DMS79 treated with DMSO at 0.1 percent for 48 hours (cell line): Measurements from ENCODE around the gene GLB1L3.
"Not testable (repeated sequence)": the region's sequence is repeated elsewhere in the genome, so short reads cannot be mapped to it uniquely, and the experiment has no call there.

Experiments used
- DNase-seq: peaks from one replicate; lab custom pipeline; 2025; lab: John Stamatoyannopoulos, UW

The GLB1L3 gene

DNA sequence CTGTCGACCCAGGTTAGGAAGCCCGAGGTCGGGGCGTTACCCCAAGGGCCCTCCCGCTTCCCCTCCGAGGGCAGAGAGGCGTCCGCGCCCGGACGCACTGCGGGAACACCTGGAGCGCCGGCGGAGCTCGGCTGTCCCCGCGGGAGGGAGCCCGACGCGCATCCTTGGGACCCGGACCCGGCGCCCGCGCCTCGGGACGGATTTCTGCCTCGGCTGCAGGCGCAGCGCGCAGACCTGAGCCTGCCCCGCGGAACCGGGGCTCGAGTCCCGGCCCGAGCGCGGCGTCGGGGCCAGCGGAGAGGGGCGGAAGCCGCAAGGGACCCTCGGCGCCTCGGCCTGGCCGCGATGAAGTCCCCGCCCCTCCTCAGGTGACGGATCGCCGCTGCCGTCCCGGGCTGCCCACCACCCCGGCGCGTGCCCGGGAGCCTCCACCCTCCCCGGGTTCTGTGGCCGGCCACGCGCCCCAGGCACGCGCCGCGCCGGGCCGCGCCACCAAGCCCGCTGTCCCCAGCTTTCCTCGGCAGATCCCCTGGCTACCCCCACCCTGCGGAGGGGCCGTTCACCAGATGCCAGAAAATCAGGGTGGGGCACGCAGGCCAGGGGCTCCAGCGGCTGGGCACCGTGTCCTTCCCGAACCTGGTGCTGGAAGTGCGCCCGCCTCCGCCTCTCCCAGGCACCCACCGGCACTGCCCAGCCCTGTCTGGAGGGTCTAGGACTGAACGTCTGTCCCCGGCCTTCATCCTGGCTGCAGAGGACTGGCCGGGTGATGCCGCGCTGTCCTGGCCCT, 410 bp downstream of the GLB1L3 start:
- peak; percentile 48 for DNase-seq

DNA sequence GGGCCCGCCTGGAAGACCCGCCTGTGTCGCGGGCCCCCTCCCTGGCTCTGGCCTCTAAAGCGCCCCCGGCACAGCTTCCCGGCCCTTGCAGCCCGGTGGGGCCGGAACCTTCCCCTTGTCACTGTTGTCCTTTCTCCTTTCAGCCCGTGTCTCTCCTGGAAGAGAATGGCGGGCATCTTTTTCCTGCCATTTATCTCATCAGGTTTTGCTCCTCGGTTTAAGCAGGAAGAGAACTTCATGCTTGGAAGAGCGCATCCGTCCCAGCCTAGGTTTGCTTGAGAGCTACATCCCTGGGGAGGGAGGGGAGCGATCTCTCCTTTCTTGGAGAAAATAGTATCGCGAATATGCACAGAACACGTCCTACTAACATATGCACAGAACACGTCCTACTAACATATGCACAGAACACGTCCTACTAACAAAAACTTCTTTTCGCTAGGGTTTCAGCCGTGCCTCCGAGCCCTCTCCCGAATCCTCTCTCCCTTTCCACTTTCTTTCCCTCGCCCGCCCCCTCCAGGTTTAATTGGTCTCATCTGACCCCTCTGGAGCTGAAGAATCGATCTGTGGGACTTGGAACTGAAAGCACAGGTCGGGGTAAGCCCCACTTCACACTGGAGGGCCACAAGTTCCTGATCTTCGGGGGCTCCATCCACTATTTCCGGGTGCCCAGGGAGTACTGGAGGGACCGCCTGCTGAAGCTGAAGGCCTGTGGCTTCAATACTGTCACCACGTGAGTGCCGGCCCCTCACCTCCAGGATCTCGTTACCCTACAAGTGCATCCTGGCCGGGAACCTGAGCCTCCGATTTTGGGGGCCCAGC, 1.2 kb downstream of the GLB1L3 start:
- peak; percentile 43 for DNase-seq

DNA sequence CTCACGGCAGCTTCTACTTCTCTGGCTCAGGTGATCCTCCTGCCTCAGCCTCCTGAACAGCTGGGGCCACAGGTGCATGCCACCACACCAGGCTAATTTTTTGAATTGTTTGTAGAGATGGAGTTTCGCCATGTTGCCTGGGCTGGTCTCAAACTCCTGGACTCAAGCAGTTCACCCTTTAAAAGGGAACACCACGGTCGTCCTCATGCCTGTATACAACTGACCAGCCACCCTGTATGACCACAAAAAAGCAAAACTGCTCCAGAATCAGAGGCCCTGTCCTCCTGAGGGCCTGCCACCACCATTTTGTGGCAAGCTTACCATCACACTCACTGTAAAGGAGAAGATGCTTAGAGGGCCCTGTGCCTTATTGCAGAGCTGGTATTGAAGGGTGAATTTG, 2.2 kb downstream of the GLB1L3 start:
- DNase-seq: no peak

DNA sequence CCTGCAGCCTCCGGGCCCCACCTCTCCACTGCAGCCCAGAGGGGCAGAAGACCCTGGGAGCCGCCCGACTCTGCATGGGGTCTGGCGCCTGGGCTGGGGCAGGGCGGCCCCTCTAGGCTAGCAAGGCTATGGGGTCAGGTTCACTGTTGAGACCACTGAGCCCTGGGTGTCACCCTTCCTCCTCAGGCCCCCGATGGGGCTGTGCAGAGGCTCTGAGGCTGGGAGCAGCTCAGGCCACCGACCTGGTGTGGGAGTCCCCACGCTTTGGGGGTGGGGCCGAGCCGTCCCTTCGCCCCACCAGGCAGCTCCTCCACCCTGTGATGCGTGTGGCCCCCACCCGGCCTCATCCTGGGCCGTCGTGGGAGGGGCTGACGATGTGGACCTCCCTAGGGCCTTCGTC, 5.5 kb downstream of the GLB1L3 start:
- DNase-seq: not testable (repeated sequence)

DNA sequence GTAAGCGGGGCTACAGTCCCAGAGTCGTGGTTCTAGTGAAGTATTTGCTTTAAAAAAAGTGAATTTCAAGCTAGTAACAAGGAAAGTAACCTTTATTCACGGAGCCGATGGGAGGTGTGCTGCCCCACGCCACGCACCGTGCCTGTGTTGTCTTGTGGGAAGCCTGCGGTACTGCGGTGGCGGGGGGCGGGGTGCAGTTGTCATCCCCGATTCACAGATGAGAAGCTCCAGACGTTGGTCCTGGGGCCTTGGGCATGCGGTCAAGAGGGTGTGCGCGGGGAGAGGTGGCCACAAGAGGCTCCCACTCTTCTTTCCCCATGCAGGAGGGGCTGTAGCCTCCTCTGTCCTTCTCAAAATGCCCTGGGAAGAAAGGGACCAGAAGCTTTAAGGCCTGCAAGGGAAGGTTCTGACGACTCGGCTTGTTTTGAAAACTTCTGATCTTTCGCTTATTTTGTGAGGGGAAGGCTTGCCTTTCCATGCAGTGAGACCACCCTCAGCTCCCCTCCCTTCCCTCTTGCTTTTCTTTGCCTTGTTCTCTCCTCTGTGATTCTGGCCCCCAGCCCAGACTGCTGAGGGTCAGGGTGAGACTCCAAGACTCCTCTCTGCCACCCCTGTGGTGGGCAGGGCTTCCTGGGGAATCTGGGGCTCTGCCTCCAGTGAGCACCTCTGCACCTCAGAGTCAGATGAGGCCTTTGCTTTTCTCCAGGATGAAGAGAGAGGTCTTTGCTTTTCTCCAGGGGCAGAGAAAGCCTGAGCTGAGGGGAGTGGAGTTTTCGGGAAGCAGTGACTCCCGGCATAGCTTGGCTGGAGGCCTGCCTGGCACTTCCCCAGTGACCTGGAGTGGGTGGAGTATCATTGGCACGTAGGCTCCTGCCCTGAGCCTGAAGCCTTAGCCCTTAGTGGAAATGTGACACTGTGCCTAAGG, 6.2 kb downstream of the GLB1L3 start:
- no peak for DNase-seq

GRCh38 chr11:134283461-134284230, 7.5 kb downstream of the GLB1L3 start:
- no peak for DNase-seq

- not testable (repeated sequence) for DNase-seq
Measured at GRCh38 chr11:134284349-134284748, 8.2 kb downstream of the GLB1L3 start.

DNA sequence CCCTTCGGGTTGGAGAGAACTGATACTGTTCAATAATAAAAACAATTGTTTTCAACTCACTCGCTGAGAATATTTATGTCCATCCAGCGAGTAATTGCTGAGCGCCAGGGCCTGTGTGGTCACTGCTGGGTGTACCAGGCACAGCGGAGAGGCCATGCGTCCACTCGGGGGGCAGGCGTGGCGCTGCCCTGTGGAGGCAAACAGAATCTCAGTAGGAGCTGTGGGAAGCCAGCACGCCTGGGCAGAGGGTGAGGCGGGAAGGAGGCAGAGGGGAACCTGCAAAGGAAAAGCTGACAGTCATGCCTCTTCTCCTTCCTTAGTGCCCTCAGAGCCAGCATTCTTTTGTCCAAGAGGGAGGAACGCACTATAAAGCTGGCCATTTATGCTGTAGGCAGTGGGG, 11.4 kb downstream of the GLB1L3 start:
- no peak for DNase-seq

GRCh38 chr11:134288486-134288885, 12.3 kb downstream of the GLB1L3 start:
- no peak for DNase-seq

- no peak for DNase-seq
Measured at GRCh38 chr11:134289167-134289566, 13.0 kb downstream of the GLB1L3 start.

GRCh38 chr11:134289789-134290188, 13.6 kb downstream of the GLB1L3 start:
- DNase-seq: no peak

DNA sequence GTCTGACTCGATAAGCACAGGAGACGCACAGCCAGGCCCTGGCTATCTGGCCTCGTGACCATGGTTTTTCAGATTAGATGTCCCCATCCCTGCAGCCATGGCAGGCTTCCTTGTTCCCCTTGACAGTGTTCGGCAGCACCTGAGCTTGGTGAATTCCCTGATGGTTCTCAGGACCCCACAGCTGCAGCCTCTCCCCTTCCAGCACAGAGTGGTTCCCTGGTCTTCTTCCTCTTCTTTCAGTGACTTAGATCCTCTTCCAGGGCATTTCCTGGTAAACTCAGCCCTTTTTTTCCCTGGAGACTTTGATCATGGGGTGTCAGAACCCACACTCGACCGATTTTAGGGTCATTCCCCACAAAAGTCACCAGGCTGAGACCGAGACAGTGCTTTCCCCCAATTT, 14.5 kb downstream of the GLB1L3 start:
- DNase-seq: no peak

- no peak for DNase-seq
Measured at GRCh38 chr11:134291196-134291595, 15.0 kb downstream of the GLB1L3 start.

DNA sequence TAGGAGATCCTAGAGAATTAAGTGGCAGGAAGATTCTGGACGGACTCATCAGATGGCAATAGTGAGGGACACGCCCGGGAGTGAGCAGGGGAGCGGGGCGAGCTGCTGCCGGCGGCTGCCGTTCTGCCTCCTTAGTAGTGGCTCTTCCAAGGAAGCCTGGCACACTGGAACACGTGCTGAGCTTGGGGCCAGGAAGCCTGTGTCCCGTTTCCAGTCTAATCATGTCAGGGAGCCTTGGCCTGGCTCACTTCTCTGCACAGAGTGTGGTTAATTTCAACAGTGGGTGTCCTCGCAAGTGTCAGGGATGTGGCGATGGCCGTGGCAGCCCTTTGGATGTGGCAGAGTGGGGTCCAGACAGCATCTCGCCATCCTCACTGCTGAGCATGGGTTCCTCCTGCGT, 16.5 kb downstream of the GLB1L3 start:
- no peak for DNase-seq

- no peak for DNase-seq
Measured at GRCh38 chr11:134293119-134294113, 17.2 kb downstream of the GLB1L3 start.

DNA sequence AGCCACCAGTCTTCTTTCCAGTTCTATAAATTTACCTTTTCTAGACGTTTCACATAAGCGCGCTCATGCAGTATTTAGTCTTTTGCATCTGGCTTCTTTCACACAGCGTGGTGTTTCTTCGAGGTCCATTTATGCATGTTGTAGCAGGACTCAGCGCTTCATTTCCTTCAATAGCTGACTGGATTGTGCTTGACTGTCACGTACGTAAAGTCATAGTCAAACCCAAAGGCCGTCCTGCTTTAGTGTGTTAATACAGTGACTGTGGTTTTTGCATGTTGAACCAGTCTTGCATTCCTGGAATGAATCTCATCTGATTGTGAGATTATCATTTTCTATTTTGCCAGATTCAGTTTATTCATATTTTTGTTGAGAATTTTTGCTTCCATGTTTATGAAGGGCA, 18.5 kb downstream of the GLB1L3 start:
- no peak for DNase-seq

DNA sequence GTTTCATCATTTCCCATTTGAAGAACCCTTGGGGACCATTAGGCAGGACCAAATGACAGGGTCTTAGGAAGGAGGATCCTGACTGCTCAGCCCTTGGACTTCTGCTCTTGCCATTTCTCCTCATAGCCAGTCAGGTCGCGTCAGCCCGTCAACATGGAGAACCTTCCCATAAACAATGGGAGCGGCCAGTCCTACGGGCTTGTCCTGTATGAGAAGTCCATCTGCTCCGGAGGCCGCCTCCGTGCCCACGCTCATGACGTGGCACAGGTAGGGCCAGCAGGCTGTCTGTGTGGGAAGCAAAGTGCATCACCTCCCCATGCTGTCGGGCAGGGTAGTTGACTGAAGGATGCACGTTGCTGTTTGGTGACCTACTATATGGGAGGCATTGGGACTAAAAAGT, 36.0 kb downstream of the GLB1L3 start:
- DNase-seq: no peak

DNA sequence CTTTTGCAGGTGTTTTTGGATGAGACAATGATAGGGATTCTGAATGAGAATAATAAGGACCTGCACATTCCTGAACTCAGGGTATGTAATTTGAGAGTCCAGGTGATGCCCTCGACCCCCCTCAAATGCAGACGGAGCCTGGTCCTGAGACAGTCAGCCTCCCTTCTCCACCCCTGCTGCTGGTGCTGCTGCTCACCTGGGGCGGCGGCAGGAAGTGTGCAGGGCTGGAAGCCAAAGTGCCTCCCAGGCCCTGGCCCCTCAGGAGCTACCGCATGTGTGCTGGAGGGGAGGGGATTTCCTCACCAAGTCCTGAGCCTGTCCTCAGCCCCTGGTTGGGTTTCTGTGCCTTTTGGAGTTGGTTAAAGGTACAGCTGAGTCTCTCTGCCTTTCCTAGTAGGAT, 36.6 kb downstream of the GLB1L3 start:
- DNase-seq: no peak

DNA sequence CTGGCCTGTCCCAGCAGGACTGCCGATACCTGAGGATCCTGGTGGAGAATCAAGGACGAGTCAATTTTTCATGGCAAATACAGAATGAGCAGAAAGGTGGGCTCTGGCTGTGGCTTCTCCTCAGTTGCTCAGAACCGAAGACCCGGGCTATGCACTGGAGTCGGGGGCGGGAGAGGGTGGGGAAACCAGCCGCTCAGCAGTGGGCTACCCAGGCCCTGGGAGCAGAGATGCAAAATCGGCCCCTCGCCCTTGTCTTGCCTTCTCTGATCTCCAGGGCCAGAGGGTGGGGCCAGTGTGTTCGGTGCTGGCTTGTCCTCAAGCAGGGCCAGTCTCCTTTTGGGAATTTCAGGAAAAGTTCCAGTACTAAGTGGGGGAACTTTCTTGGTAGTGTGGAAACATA, 37.2 kb downstream of the GLB1L3 start:
- DNase-seq: no peak
